C4-2B (cell line): ENCODE data around the gene AFF3.

Experiments used
- CTCF ChIP-seq: fragments of 450-650 bp; conservative IDR thresholded peaks from 2 replicates; pipeline ENCODE4 v1.5.1; 2017; ENCODE audit warnings: mild to moderate bottlenecking
- ZFX ChIP-seq: fragments of 450-650 bp; IDR thresholded peaks from 2 replicates; pipeline ENCODE4 v1.6.1; 2017

GRCh38 chr2:100011272-100011731 is 131.1 kb downstream of the AFF3 start:
- no peak for TF ChIP-seq CTCF
- TF ChIP-seq ZFX = no peak
